Right lobe of liver (tissue), 6 donors: ENCODE measurements around the gene PARP3. TPM values are rescaled to one million over a fixed set of nuclear protein-coding genes. Genes with fewer than 3 reads are reported as not detected.

Experiments used
- ATAC-seq, 4 donors: fragments of 200-7000 bp; cut with Tn5 transposase; one replicate each; pipeline ENCODE4 v1.9.1; 2020; ENCODE audit warnings: mild to moderate bottlenecking in 4 of 4, moderate library complexity in 4 of 4
- DNase-seq, 3 donors: peaks; one replicate each; pipeline ENCODE4 v3.0.0-alpha.2; 2020
- H3K27ac ChIP-seq, 3 donors: fragments of 200-600 bp; one replicate each; pipeline ENCODE4 v1.8.0; 2022
- H3K27me3 ChIP-seq, 2 donors: fragments of 200-600 bp; one replicate each; pipeline ENCODE4 v1.8.0; 2022
- H3K36me3 ChIP-seq, 4 donors: fragments of 200-600 bp; sonication (generic) in 1 of 4; one replicate each; pipeline versions ENCODE4 v1.5.1 to v1.8.0; 2017 to 2022; ENCODE audit warnings: control low read depth in 1 of 4
- H3K4me1 ChIP-seq, 4 donors: fragments of 200-600 bp; sonication (generic) in 1 of 4; one replicate each; pipeline versions ENCODE4 v1.5.1 to v1.8.0; 2017 to 2022; ENCODE audit warnings: control low read depth in 1 of 4
- H3K4me3 ChIP-seq, 3 donors: fragments of 200-600 bp; one replicate each; pipeline ENCODE4 v1.8.0; 2022
- H3K9me3 ChIP-seq, 4 donors: fragments of 200-600 bp; sonication (generic) in 1 of 4; one replicate each; pipeline versions ENCODE4 v1.5.1 to v1.8.0; 2017 to 2022; ENCODE audit warnings: control low read depth in 1 of 4
- CTCF ChIP-seq, 4 donors: fragments of 200-600 bp in 3 of 4; fragments of 450-650 bp in 1 of 4; IDR thresholded peaks; one replicate each; pipeline versions ENCODE4 v1.5.1 to v1.8.0; 2016 to 2022; ENCODE audit warnings: antibody characterized with exemption in 4 of 4, mild to moderate bottlenecking in 2 of 4
- POLR2A ChIP-seq: fragments of 450-650 bp; IDR thresholded peaks from one replicate; pipeline ENCODE4 v1.6.1; 2017; ENCODE audit warnings: antibody characterized with exemption, mild to moderate bottlenecking
- WGBS: methylation state at CpG from one replicate; pipeline ENCODE4 v1.1.6; 2018; ENCODE audit warnings: low coverage, low lambda C conversion rate; ENCODE audit not compliant: insufficient coverage; ENCODE audit errors: missing lambda C conversion rate; 5-methylcytosine and 5-hydroxymethylcytosine counted together
- intact Hi-C, 2 donors: fragments of 100-400 bp; cut with DNase I; formaldehyde crosslinking; loops; one replicate each; pipeline versions ENCODE4 v1.11.2 to v1.14.1; 2022
- total RNA-seq, 6 experiments: library from RNA; depleted of rRNA in 2 of 6; stranded (reverse); fragments of >200 nt in 2 of 6; fragmentation: NEBNext Ultra II Directional in 3 of 6; extraction: Animal tissue kit (Norgen Biotek cat#: 25700) in 3 of 6; gene quantifications; one replicate each; pipeline versions ENCODE4 v1.1.0 to v1.2.4, GENCODE V29; 2016 to 2023
- donor health status: DM: no; HTN: yes; CAD: no.
- donor health status: DM: no; HTN: no; CAD: no.
- donor health status: DM: no; HTN: no; CAD: no.
- donor health status: DM: no; HTN: yes; CAD: no.
- donor health status: DM: no; HTN: yes; CAD: no.

The PARP3 gene
- total RNA-seq, 6 experiments from 2014 or later = 13.5 to 19.4 (median 16.0) TPM

DNA sequence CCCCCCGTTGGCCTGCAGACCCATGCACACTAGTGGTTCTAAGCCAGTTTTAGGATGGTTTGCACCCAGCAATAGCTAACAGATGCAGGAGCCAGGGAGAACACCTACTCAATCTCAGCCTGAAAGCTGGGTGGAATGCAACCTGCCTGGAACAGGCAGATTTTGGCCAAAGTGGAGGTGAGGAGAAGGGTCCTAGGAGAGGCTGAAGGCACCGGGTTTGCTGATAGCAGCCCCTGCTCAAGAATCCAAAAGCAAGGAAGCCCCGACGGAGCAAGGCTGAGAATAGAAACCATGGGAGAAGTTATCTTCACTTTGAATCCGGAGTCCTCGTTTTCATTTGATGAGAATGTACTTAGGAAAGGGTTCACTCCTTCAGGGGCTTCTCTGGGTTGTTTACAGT lies 10.4 kb upstream of the PARP3 start:
- peaks cover 0 to 35% (median 10%) of the 10 kb centered on the region in 4 donors for H3K36me3 ChIP-seq
- ATAC-seq (no peak), DNase-seq (peak in 1 of 3 donors; percentile 18)
- H3K9me3 ChIP-seq = no peaks in the 10 kb centered on the region
- H3K4me3 ChIP-seq = no peak overlapping the region
- H3K27me3 ChIP-seq = no peaks in the 10 kb centered on the region
- intact Hi-C loops = no loop called here
- 94% methylated on average over 5 of the region's 6 CpGs for WGBS
- no peak for TF ChIP-seq POLR2A
- TF ChIP-seq CTCF (IDR thresholded peaks at IDR 0.05) = no peak
- H3K4me1 ChIP-seq = no peaks in the 10 kb centered on the region
- H3K27ac ChIP-seq = no peak overlapping the region

DNA sequence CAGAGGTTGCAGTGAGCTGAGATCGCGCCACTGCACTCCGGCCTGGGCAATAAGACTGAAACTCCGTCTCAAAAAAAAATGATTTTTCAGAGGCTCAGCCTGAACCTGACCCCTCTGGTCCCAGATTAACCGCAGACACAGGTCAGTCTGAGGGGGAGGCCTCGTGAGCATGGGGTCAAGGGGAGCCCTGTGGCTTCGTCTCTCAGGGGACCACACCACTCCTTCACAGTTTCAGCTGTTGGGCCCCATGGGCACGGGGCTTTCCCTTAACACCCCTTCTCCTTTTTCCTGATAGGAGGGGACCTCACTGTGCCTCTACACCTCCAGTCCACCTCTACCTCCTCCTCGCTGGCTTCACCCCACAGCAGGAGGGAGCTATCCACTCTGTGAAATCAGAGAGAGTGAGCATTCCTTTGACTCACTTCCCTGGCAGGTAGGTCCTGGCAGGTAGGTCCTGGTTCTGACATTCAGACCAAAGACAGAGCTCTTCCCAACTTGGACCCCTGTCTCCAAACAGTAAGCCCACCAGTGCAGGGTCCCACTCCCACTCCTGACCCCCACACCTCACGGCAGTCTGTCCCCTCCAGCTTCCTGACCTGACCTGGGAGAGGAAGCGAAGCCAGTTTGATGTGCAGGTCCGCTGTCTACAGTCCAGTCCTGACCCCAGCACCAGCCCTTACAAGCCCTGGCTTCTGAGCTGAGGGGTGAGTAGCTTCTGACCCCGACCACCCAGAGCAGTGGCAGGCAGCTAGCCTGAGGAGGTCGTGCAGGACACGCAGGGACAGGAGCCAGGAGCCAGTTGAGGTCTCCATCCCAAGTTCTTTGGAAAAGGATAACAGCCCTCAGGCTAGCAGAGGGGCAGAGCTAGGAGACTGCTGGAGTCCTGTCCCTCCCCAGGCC lies 9.4 kb upstream of the PARP3 start:
- H3K4me1 ChIP-seq = no peaks in the 10 kb centered on the region
- ATAC-seq (no peak), DNase-seq (peak in 1 of 3 donors; percentile 25)
- H3K36me3 ChIP-seq = peaks cover 0 to 44% (median 12%) of the 10 kb centered on the region in 4 donors
- no peaks in the 10 kb centered on the region for H3K9me3 ChIP-seq
- intact Hi-C loops = no loop called here
- H3K4me3 ChIP-seq = no peak overlapping the region
- no peak overlapping the region for H3K27ac ChIP-seq
- WGBS = 93% methylated on average over 2 of the region's 15 CpGs
- no peaks in the 10 kb centered on the region for H3K27me3 ChIP-seq
- TF ChIP-seq CTCF (IDR thresholded peaks at IDR 0.05) = no peak
- no peak for TF ChIP-seq POLR2A

DNA sequence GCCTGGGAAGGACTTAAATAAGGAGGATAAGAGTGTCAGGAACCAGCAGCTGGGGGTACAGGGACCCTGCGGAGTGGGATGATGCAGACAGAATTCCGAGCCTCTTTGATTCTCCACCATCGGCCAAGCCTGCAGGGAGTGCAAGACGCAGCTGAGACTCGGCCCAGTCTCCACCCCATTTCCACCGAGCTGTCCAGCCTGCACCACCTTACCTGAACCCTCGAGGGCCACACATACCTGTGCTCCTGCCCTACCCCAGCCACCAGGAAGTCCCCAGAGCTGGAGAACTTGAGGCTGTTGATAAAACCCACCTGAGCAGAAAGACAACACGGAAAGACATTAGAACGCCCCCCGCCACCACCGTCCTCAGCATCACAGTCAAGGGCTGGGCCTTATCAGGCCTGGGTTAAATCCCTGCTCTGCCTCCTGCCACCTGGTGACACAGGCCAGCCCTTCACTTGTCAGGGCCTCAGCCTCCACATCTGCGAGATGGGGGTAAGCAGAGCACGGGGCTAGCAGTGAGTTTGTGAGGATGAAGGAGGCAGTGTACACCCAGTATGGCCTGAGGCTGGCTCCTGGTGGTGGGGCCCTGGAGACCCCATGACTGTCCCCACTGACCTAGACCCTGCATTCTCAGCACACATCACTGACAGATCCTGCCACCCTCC lies 8.6 kb upstream of the PARP3 start:
- H3K36me3 ChIP-seq = peaks cover 0 to 47% (median 12%) of the 10 kb centered on the region in 4 donors

More for the DNA sequence above, 8.6 kb upstream of the PARP3 start:
- peak in 1 of 4 donors; percentile 7 for ATAC-seq
- 98% methylated on average over 6 of the region's 13 CpGs for WGBS
- peak in 1 of 3 donors; percentile 38 for DNase-seq
- H3K4me3 ChIP-seq = no peak overlapping the region
- H3K27ac ChIP-seq = no peak overlapping the region
- H3K4me1 ChIP-seq = no peaks in the 10 kb centered on the region
- intact Hi-C loops = no loop called here
- no peaks in the 10 kb centered on the region for H3K9me3 ChIP-seq
- no peaks in the 10 kb centered on the region for H3K27me3 ChIP-seq
- TF ChIP-seq CTCF (IDR thresholded peaks at IDR 0.05) (no peak), POLR2A (no peak)
